Nephron (organoid): Measurements from ENCODE around the gene LYSET.
A peak's percentile ranks its signal among the peaks of the same experiment; 100 is the strongest.

ENCODE experiments used
- H3K27ac Mint-ChIP-seq, 3 experiments: 2 replicates each; pipeline ENCODE4 v1.8.0; 2020; ENCODE audit warnings: mixed read lengths in 3 of 3, mild to moderate bottlenecking in 2 of 3, moderate library complexity in 1 of 3
- H3K27me3 Mint-ChIP-seq: 2 replicates; pipeline ENCODE4 v1.8.0; 2021; ENCODE audit warnings: low read depth, mild to moderate bottlenecking, moderate library complexity, mixed read lengths
- H3K36me3 Mint-ChIP-seq: 2 replicates; pipeline ENCODE4 v1.8.0; 2020; ENCODE audit warnings: low read depth, mixed read lengths
- H3K4me1 Mint-ChIP-seq: 2 replicates; pipeline ENCODE4 v1.8.0; 2020; ENCODE audit warnings: mixed read lengths
- H3K4me3 Mint-ChIP-seq, 3 experiments: 2 replicates each; pipeline ENCODE4 v1.8.0; 2020; ENCODE audit warnings: mild to moderate bottlenecking in 3 of 3, mixed read lengths in 3 of 3, moderate library complexity in 2 of 3
- H3K9me3 Mint-ChIP-seq: 2 replicates; pipeline ENCODE4 v1.8.0; 2020; ENCODE audit warnings: mixed read lengths
- TF ChIP-seq, protein P1 (sequence below), 3 experiments: fragments of 200-600 bp; sonication (generic); IDR thresholded peaks; one replicate each; pipeline ENCODE4 v1.5.0; 2021; ENCODE audit warnings: antibody characterized with exemption in 3 of 3; ENCODE audit not compliant: unreplicated experiment in 3 of 3

LYSET gene

DNA sequence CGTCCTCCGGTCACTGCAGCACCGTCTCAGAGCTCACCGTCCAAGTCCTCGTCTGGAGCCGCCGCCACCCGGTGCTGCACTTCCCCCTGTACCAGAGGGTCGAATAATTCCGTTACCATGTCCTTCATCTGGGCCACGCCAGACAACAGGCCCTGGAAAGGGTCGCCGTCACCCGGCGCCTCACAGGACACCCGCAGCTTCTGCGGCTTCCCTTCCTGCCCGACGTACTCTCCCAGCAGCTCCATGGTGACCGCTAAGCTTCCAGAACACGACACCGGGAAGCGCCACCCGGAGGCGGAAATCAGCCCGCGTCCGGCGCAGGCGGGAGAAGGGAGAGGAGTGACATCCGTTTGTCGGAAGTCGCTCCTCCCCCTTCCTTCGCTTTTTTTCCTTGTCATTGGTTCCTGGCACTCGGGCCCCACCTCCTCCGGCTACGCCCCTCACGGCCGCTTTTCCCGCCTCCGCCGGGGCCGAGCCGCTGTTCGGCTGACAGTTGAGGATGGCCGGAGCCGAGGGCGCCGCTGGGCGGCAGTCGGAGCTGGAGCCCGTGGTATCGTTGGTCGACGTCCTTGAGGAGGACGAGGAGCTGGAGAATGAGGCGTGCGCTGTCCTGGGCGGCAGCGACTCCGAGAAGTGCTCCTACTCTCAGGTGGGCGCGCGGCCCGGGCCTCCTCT, 21.8 kb downstream of the LYSET start, which contains the start of the genes GON7 and UBR7:
GON7 (minus strand) TSS at position 273 of the 675 bp plus-strand sequence; CDS start at position 245, 28 bp downstream.
UBR7 (plus strand) TSS at position 464 of the 675 bp plus-strand sequence; CDS start at position 500, 36 bp downstream.
- Mint-ChIP-seq H3K36me3 (peaks cover 11% of the 10 kb centered on the region), H3K27ac (peak within 1 kb of the TSS; percentile 6 to 72 (median 61)), H3K4me1 (peaks cover 20% of the 10 kb centered on the region), H3K4me3 (peak within 1 kb of the TSS; percentile 83 to 100 (median 98)), H3K27me3 (no peaks in the 10 kb centered on the region), H3K9me3 (no peaks in the 10 kb centered on the region)
- TF ChIP-seq, protein P1, sequence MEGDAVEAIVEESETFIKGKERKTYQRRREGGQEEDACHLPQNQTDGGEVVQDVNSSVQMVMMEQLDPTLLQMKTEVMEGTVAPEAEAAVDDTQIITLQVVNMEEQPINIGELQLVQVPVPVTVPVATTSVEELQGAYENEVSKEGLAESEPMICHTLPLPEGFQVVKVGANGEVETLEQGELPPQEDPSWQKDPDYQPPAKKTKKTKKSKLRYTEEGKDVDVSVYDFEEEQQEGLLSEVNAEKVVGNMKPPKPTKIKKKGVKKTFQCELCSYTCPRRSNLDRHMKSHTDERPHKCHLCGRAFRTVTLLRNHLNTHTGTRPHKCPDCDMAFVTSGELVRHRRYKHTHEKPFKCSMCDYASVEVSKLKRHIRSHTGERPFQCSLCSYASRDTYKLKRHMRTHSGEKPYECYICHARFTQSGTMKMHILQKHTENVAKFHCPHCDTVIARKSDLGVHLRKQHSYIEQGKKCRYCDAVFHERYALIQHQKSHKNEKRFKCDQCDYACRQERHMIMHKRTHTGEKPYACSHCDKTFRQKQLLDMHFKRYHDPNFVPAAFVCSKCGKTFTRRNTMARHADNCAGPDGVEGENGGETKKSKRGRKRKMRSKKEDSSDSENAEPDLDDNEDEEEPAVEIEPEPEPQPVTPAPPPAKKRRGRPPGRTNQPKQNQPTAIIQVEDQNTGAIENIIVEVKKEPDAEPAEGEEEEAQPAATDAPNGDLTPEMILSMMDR (IDR thresholded peaks at IDR 0.05; ENCODE audit: unreplicated experiment in 3 of 3), result peak in 2 of 3 experiments; percentile 0 to 6

DNA sequence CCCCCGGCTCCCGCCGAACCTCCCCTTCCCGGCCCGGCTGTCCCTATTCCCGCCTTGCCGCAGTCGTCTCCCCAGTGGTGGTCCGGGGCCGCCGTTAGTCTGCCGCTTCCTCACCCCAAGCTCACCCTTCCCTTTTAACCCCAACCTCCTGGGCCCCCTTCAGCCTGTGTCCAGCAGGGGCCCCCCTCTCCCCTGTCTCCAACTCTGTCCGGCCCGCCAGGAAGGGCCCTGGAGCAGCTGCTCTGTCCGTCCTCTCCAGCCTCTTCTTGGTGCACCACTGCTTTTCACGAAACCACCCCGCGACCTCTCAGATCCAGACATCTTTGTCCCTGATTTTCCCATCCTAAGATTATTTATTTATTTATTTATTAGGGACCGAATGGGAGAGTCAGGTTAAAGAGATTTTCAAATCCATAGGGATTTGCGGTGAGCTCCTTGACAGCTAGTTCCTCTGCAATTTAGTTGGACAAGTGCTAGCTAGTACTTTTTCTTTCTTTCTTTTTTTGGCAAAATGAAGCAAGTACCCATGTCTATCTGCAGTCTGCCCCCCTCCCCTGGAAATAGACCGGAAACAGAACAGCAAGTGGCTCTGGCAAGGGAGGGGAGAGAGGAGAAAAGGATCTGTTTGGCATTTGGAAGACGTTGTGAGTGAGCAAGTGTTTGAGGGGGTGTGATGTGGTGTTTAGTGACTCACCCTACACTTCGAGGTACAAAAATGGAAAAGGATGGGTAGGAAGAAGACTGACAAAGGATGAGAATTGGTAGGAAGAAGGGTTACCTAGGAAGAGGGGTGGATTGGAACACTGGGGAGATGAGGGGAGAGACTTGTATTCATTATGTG, 22.6 kb downstream of the LYSET start:
- Mint-ChIP-seq H3K9me3 (no peaks in the 10 kb centered on the region), H3K36me3 (peaks cover 14% of the 10 kb centered on the region), H3K27me3 (no peaks in the 10 kb centered on the region), H3K4me1 (peaks cover 20% of the 10 kb centered on the region), H3K27ac (peak overlapping the region; percentile 6 to 72 (median 61)), H3K4me3 (peak overlapping the region; percentile 83 to 100 (median 98))
- TF ChIP-seq, protein P1 (IDR thresholded peaks at IDR 0.05; ENCODE audit: unreplicated experiment in 3 of 3), result peak in 2 of 3 experiments; percentile 24 to 56

DNA sequence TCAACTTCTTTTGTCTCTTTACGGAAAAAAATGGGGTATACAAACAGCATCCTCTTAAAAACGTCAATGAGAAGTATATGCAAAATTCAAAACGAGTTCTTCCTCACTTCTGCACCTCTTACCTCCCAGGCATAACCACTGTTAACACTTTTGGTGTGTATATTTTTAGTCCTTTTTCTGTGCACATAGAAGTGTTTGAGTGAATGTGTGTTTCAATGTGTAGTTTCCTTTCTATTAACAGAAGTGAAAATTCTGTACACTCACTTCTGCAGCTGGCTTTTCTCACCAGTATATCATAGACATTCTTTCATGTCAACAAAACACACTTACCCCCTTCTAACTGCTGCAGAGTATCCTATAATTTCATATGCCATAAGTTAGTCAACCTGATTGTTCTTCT, 27.3 kb downstream of the LYSET start:
- peaks cover 42% of the 10 kb centered on the region for H3K36me3 Mint-ChIP-seq
- no peak overlapping the region for H3K27ac Mint-ChIP-seq
- no peaks in the 10 kb centered on the region for H3K27me3 Mint-ChIP-seq
- TF ChIP-seq, protein P1 (IDR thresholded peaks at IDR 0.05; ENCODE audit: unreplicated experiment in 3 of 3), result no peak
- peaks cover 12% of the 10 kb centered on the region for H3K4me1 Mint-ChIP-seq
- no peak overlapping the region for H3K4me3 Mint-ChIP-seq
- H3K9me3 Mint-ChIP-seq, result no peaks in the 10 kb centered on the region

DNA sequence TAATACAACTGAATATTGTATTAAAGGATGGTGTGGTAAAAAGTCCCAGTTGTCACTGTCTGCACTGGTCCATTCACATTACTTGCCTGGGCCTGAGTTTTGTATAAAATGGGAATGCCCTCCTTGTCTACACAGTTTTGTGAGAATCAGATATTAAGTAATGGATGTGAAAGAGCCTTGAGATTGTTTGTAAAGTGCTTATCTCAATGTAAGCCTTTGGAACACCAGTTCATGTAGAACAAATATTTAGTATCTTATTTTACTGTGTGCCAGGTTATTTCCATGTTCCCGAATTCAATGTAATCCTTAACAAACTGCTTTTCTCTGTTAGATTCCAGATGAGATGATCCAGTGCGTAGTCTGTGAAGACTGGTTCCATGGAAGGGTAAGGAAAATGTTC, 29.5 kb downstream of the LYSET start:
- TF ChIP-seq, protein P1 (IDR thresholded peaks at IDR 0.05; ENCODE audit: unreplicated experiment in 3 of 3), result no peak
- Mint-ChIP-seq H3K4me1 (no peaks in the 10 kb centered on the region), H3K36me3 (peaks cover 51% of the 10 kb centered on the region)

DNA sequence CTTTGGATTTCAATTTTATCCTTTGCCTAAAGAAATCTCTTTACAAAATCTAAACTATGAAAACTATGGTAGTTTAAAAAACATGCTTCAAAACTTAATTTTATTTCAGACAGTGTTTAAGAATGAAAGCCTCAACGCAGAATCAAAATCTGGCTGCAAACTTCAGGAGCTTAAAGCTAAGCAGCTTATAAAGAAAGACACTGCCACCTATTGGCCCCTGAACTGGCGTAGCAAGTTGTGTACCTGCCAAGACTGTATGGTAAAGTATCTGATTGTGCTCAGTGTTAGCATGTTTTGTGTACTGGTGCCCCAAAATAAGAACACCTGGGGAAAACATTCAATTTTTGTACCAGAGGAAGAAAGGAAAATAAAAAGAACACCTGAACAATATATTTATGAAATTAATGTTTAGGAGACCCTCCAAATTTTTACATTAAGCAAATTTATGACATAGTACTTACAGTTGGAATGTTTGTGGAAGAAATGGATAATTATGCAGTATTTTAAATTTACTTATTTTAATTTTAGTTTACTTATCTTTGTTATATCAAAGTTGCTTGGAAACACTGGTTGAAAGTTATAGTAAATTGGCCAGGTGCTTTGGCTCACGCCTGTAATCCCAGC, 34.1 kb downstream of the LYSET start:
- TF ChIP-seq, protein P1 (IDR thresholded peaks at IDR 0.05; ENCODE audit: unreplicated experiment in 3 of 3), result peak; percentile 39 to 61 (median 57)
- H3K4me3 Mint-ChIP-seq, result no peak overlapping the region
- H3K27me3 Mint-ChIP-seq, result no peaks in the 10 kb centered on the region
- no peaks in the 10 kb centered on the region for H3K4me1 Mint-ChIP-seq
- peaks cover 61% of the 10 kb centered on the region for H3K36me3 Mint-ChIP-seq
- H3K9me3 Mint-ChIP-seq, result no peaks in the 10 kb centered on the region
- H3K27ac Mint-ChIP-seq, result no peak overlapping the region

More for the DNA sequence above, 29.5 kb downstream of the LYSET start:
- no peak overlapping the region for H3K27ac Mint-ChIP-seq
- no peak overlapping the region for H3K4me3 Mint-ChIP-seq
- no peaks in the 10 kb centered on the region for H3K9me3 Mint-ChIP-seq
- H3K27me3 Mint-ChIP-seq, result no peaks in the 10 kb centered on the region
